Stimulated activated CD8-positive, alpha-beta memory T cell treated with anti-CD3 and anti-CD28 coated beads, Interleukin-15, amount 100 ng/mL, for 24 hours (primary cell): ENCODE results near the gene SPACA9.

ENCODE experiments used
- DNase-seq: peaks from one replicate; pipeline ENCODE4 v3.0.0-alpha.2; 2020; ENCODE audit warnings: low read depth

The SPACA9 gene

DNA sequence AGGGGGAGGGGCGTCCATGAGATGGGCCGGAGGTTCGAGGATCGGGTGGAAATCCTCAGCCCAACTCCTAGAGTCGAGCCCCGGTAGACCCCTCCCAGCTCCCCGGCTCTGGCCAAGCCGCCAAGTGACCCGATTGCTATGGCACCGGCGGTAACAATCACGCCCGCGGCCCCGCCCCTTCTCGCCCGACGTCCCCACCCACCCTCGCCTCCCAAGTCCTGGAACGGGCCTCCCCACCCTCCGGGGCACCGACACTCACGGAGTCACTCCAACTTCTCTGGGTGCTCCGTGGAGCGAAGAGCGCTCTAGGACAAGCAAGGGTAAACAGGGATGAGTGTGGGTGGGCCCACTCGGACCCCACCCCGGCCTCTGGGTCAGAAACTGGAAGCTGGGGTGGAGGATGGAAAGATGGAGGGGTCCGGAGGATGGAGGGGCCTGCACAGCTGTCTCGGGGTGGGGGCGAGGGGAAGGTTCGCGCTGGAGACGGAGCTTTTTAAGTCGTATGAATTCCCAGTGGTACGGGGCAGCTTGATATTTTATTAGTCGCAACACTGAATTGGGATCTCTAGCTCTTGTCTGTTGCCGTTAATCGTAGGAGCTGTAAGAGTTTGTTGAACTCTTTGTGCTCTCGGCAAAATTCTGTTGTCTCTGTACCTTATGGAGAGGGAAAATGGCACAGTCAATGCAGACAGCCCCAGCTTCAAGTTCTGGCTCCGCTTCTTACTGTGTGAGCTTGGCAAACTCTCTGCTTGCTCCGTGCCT lies at the start of gene SPACA9:
SPACA9 (plus strand) TSS at position 204 of the 762 bp plus-strand sequence. CDS start 5,050 bp downstream, outside the sequence.
- no peak for DNase-seq

DNA sequence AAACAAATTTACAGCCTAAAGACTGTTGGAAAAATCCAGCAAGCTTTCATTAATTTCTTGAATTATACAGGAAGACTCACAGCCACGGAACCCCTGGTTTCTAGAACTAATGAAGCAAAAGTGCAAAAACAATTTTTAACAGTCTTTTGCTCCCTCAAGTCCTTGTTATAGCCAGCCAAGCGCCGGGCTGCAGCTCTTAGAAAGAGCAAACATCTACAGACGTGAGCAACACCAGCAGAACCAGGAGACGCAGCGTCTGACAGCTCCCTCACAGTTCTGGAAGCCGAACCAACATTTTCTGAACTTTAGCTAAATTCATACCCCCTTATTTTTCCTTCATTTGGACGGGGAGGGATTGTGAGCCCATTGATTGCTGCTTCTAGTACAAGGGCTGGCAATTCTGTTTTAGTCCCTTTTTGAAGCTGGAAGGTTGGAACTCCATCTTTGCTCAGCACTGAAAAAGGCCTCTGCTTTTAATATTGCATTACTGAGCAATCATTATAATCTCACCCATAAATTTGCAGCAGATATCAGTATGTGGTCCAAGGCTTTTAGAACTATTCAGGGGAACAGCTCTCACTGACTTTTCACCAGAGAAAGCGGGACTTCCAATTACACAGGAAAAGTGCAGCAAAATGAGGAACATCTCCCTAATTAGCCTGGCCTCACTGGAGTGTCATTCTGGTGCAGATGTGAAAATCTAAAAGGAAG lies 46.4 kb upstream of the SPACA9 start:
- no peak for DNase-seq

DNA sequence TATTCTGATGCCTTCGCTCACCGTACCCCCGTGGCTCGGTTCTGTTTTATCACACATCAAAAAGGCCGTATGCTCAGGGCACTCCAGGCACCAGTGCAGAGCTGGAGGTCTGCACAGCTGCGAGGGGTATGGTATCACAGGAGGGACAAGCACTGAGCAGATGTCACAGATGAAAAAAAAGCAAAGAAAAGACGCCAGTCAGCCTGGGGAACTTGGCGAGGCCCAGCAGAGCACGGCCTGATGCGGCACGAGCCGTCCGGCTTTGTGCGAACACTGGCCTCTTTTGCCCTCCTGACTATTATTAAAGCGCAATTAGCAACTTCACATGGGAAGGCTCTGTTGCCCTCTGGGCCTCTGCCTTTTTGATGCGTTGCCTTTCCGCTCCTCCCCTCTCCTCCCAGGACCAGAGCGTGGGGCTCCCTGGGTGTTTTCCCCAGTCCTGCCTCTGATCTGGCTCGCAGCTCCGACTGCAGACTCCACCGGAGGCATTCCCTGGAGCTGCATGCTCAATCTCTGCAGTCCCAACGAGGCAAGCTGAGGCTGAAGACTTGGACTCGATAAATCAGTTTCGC lies 45.1 kb upstream of the SPACA9 start:
- DNase-seq: no peak

DNA sequence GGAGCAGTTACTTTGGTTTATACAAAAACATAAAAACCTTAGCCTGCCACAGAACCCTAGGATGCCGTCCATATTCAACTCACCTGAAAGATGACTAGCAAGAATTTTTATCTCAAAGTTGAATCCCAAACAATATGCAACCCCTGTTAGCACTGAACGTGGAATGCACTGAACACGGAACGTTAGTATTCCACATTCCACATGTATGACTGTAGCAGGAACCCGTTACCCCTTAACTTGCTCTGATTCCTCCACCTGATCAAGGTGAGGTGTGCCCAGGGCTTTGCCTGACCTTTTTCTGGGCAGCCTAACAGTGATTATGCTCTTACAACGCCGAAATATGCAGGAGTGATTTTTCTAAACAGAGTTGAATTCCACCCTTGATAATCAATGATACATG lies 44.4 kb upstream of the SPACA9 start:
- DNase-seq: no peak

DNA sequence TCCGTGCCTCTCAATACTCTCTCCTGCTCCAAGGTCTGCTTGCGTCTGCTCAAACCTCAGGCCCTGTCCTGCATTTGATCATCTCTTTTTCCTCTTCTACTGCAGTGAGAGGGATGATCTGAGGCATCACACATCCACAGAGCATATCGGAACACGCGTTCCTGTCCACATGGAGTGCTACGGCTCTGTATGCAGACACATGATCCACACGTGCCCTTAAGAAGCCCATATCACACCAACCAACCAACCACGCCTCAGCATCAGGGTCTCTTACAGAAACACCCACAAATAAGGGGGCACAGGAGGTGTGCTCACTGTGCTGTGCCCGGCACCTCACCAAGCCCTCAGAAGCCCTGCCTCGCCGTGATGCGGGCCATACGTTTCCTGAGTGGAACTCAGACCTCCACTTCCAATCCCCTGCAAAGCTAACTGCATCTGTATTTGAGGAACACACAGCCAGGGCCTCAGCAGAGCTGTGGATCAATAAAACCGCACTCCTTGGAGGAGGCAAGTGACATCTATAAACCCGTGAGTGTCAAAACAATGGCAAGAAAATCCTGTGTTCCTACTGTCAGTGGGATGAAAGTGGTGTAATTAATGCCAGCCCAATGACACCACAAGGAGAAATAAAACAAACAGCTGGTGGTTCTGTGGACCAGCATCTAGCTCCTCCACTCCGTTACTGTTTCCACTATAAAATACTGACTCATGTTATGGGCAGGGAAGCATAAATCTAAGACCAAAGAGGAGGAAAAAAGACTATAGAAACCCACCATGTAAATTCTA lies 41.0 kb upstream of the SPACA9 start:
- no peak for DNase-seq

DNA sequence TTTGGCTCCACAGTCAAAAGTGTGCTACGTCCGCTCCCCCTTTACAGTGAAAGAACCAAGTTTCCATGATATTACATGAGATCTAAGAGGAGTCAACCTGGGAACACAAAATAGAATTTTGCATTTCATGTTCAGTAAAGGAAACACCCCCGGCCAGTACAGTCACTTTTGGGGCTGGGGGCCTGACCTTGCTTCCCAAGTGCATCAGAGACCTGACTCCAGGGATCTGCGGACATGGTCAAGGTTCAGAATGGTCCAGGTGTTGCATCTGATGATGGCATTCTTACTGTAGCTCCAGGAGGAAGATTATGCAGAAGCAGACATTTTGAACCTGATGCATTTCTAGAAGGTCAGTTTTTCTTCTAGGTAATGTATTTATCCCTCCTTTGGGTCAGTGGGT lies 40.4 kb upstream of the SPACA9 start:
- DNase-seq: no peak

DNA sequence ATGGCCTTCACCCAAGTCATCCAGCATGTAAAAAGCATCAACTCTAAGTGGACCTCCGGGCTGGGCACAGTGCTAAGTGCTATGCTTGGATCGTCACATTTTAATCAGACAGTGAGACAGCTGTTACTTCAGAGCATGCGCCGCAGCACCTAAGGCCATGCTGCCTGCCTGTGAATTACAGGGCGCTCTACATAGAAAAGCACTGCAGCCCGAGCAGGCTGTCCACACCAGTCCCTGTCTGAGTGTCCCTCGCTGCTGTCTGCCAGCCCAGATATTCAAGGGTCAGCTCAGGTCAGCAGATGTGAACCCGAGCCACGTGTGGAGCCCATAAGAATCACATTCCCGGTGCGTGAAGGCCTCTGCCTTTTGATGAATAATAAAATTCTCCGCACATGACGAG lies 37.7 kb upstream of the SPACA9 start:
- DNase-seq: no peak

DNA sequence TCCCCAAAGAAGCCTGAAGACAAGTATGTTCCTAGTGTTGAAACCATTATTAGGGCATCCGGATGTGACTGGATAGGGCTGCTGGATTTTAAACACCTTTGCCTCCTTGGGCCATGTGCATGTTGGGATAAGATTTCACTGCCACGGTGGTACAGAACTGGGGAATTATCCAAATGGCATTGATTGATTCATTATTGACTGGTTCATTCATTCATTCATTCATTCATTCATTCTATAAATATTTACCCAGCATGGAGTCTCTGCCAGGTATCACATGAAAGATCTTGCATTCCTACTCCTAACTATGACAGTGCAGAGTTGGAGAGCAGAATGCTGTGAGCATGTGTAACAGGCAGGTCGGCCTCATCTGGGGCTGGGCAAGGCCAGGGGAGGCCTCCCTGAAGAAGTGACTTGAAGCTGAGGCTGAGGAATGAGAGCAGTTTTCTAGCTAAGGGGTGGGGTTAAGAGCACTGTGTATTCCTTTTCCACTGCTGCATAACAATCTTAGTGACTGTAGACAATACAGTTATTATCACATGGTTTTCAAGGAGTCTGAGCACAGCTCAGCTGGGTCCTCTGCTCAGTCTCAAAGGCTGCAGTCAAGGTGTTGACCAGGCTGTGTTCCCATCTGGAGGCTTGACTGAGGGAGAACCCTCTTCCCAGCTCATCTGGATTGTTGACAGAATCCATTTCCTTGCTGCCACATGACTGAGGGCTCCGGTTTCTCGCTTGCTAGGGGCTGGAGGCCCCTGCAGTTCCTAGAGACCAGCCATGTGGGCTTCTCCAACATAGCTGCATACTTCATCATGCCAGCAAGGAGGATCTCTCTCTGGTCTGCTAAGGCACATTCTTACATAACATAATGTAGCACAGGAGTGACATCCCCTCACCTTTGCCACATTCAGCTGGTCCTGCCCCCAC lies 36.3 kb upstream of the SPACA9 start:
- DNase-seq: no peak

DNA sequence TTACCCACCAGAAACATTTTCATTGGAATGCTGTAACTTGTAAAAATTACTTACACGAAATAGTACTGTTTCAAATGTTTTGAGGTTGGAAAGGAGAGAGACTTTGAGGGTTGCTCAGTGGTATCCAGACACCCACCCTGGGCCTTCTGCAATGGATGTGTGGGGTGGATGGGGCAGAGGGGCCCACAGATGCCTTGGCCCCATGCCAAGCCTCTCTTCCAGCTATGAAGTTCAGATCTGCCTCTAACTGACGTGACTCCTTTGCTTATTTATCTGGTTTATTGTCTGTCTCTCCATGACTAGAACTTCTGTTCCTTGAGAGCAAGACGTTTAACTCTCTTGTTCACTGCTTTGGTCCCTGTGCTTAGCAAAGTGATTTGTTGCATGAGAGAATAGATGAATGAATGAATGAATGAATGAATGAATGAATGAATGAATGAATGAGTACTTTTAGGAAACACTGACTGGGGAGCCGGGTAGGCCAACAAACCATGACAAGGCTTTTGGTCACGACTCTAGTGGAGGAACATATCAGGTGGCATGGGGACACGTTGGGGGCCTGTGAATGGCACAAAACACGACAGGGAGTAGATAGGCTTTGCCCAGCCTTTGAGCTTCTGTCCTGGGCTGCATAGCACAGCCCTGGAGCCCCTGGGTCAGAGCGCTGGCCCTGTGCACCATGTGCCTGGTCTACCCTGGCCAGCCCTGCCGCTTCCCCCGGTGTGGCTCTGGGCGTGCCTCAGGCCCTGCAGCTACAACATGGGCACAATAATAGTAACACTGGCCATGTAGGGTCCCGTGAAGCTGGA lies 32.4 kb upstream of the SPACA9 start:
- DNase-seq: no peak

DNA sequence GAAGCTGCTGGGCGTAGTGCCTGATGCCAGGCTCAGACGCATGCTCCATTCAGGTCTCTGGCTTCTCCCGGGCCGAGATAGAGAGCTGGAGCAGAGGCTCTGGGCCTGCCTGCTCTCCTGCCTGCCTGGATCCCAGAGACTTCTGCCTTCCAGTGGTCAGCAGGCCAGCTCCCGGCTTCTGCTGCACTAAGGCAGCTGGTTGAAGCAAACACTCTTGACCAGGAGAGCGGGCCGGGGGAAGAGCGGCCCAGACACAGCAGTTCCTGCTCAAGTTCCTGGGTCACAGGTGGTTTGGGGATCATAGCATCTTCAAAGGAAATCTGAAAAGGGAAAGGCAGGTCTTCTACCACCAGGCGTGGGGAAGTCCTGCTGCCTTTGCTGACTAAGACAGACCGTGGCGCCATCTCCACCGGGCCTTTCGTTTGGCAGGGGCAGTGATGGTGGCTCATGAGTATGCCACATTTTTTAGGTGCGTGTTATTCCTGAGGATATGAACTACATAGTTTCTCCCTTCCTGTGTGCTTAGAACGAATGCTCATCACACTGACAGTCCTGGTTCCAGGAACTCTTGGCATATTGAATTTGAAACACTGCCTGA lies 31.7 kb upstream of the SPACA9 start:
- DNase-seq: no peak

DNA sequence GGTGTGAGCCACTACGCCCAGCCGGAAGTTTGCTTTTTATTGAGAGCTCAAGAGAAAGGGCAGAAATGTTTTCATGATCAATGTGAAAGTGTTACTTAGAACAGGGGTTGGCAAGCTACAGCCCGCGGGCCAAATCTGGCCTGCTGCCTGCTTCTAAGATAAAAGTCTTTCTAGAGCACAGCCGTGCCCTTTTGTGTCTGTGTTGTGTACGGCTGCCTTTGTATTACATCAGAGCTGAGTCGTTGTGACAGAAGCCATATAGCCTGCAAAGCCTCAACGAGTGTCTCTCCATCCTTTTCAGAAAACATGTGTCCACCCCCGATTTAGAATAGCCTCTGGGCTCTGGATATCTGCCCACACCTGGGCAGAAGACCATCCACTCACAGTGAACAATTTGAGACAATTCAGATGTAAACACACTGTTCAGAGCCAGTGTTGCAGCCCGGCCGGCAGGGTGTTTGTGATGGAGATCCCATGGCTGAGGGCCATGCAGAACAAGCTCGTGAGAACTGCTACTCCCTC lies 29.5 kb upstream of the SPACA9 start:
- DNase-seq: no peak

DNA sequence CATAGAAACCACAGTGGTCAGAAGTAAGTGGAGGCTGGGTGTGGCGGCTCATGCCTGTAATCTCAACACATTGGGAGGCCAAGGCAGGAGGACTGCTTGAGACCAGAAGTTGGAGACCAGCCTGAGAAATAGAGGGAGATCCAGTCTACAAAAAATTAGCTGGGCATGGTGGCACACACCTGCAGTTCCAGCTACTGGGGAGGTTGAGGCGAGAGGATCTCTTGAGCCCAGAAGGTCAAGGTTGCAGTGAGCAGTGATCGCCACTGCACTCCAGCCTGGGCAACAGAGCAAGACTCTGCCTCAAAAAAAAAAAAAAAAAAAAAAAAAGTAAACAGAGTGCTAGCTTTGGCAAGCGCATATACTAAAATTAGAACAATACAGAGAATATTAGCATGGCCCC lies 25.2 kb upstream of the SPACA9 start:
- DNase-seq: no peak

DNA sequence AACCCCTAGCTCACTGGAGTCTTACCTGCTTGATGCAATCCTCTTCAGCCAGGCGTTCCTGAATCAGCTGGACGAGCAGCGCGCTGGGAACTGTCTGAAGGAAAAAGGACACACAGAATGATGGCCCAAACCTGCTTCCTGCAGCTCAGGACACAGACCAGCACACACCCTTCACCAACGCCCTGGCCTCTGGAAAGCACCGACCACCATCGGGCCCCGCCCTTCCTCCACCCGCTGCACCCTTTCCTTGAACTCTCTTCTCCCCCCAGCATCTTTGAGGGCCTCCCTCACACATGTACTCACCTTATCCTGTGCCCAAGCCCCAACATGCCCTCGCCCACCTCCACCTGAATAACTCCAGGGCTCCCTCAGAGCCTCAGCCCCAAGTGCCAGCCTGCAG lies 23.9 kb upstream of the SPACA9 start:
- DNase-seq: no peak

DNA sequence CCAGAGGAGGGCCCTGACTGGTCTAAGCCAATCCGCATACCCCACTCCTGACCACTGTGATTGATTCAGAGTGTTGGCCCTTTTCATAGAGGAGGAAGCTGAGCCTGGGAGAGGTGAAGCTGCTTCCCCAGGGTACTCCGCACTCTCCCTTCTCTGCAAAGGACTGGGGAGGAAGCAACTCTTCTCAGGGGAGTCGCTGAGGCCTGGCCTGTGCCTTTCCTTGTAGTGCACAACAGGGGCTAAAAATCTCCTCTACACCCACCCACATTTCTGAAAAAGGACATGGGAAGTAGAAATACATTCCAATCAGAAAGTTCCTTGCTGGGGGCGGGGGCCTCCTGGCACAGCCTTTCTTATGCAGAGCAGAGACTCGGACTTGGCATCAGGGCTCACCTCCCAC lies 22.8 kb upstream of the SPACA9 start:
- DNase-seq: no peak

DNA sequence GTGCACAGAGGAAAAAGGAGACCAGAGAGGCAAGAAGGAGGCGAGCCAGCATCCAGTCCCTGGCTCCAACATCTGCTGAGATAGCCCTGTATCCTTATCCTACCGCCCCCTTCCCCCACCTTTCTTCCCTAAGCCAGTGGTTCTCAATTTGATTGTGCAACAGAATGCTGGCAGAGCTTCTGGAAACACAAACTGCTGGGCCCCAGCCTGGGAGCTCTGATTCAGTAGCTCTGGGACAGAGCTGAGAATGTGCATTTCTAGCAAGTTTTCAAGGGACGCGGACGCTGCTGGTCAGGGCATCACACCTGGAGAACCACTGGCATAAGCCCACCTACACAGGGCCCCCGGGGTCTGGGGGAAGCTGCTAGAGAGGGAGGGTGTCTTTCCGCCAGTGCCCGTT lies 21.7 kb upstream of the SPACA9 start:
- DNase-seq: no peak

DNA sequence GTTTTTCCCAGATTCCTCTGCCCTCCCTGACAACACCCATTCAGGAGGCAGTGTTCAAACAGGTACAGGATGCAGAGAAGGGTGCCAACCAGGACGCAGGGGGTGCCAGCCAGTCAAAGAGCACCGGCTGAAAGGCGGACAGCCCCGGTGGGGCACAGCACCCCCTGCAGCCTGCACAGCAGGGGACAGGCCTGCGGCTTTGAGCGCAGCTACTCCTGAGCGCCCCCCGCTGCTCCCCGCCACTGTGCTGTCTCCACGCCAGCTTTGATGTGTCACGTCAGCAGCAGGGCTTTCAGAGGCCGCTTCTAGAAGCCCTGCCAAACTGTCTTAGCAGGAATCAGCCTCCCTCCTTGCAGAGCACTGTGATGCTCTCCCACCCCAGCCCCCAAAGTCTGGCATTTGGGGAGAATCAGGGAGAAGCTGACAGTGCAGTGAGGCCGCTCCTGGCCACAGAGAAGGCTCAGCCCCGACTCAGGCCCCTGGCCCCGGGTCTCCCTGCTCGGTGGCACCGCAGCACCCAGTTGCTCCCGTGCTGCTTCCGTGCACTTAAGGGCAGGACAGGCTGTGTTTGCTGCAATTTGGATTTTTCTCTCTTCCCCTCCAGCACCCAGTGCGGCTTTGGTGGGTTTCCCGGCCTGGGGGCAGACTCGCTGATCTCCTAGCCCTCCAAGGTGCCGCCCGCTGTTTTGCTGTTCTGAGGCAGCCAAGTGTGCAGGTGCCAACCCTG lies 20.9 kb upstream of the SPACA9 start:
- DNase-seq: no peak

DNA sequence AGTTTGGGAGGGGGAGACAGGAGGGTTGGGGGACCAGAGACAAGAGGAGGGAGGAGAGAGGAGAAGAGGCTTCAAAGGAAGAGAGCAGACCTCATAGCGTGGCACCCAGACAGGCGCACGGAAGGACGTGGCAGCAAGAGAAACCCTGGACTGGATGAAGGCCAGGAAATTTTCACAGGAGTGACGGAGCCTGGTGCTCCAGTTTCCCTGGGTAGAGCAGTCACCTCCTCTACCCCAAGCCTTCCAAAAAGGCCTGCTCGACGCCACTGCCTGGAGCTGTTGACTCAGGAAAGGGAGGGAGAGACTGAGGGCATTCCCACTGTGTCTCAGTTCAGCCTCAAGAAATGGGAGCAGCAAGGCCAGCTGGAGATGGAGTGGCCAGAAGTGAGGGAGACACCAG lies 19.9 kb upstream of the SPACA9 start:
- DNase-seq: no peak

DNA sequence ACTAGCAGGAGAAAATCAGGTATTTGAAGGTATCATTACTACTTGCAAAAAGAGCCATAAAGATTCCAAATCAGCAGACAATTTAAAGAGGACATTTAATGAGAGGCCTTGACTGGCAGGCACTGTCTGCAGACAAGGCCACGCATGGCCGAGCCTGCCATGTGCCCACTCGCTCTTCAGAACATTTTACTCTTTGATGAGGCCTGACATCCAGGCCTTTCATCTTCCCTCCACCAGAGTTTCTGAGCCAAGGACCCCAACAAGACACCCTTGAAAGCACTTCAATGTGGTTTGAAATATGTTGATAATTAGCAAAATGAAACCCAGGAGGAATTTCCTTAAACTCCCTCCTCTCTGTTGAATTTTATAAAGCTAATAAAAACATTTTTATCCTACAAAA lies 17.0 kb upstream of the SPACA9 start:
- DNase-seq: no peak

DNA sequence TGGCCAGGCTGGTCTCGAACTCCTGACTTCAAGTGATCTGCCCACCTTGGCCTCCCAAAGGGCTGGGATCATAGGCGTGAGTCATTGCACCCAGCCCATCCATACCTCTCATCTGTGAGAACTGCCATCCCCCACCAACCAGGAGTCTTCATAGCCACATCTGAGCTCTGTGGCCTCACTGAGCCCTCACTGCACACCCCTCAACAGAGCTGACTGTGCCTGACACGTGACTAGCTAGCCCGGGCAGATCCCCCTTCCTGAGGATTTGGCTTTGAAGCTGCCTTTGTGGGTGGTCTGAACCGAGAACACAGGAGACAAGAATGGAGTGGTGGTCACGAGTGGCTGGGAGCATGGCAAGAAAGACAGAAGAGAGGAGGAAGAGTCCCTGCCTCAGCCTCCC lies 16.2 kb upstream of the SPACA9 start:
- no peak for DNase-seq
